A673 (cell line): Measurements from ENCODE around the gene ZNF248.

Source experiments
- EZH2 ChIP-seq: fragments of 200-600 bp; sonication (generic); IDR thresholded peaks from 2 replicates; pipeline ENCODE4 v1.6.1; 2017; ENCODE audit warnings: borderline replicate concordance, low read depth, mild to moderate bottlenecking, mixed read lengths, antibody characterized with exemption, low read length; ENCODE audit not compliant: poor library complexity, severe bottlenecking
- TF ChIP-seq, protein P1 (sequence below): fragments of 300-800, 200-600 bp; sonication (generic); conservative IDR thresholded peaks from 2 replicates; pipeline ENCODE4 v1.5.1; 2017; ENCODE audit warnings: low read depth, mild to moderate bottlenecking, antibody characterized with exemption, low read length, moderate library complexity, mixed read lengths

- TF ChIP-seq, protein P1, sequence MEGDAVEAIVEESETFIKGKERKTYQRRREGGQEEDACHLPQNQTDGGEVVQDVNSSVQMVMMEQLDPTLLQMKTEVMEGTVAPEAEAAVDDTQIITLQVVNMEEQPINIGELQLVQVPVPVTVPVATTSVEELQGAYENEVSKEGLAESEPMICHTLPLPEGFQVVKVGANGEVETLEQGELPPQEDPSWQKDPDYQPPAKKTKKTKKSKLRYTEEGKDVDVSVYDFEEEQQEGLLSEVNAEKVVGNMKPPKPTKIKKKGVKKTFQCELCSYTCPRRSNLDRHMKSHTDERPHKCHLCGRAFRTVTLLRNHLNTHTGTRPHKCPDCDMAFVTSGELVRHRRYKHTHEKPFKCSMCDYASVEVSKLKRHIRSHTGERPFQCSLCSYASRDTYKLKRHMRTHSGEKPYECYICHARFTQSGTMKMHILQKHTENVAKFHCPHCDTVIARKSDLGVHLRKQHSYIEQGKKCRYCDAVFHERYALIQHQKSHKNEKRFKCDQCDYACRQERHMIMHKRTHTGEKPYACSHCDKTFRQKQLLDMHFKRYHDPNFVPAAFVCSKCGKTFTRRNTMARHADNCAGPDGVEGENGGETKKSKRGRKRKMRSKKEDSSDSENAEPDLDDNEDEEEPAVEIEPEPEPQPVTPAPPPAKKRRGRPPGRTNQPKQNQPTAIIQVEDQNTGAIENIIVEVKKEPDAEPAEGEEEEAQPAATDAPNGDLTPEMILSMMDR = no peak
- TF ChIP-seq EZH2 = no peak
Observed at GRCh38 chr10:37857287-37858211, at the start of gene ZNF248.
